ENCODE measurements around the gene ZNF732.
"Not testable (repeated sequence)": the region's sequence is repeated elsewhere in the genome, so short reads cannot be mapped to it uniquely, and the experiment has no call there.

Gene ZNF732

DNA sequence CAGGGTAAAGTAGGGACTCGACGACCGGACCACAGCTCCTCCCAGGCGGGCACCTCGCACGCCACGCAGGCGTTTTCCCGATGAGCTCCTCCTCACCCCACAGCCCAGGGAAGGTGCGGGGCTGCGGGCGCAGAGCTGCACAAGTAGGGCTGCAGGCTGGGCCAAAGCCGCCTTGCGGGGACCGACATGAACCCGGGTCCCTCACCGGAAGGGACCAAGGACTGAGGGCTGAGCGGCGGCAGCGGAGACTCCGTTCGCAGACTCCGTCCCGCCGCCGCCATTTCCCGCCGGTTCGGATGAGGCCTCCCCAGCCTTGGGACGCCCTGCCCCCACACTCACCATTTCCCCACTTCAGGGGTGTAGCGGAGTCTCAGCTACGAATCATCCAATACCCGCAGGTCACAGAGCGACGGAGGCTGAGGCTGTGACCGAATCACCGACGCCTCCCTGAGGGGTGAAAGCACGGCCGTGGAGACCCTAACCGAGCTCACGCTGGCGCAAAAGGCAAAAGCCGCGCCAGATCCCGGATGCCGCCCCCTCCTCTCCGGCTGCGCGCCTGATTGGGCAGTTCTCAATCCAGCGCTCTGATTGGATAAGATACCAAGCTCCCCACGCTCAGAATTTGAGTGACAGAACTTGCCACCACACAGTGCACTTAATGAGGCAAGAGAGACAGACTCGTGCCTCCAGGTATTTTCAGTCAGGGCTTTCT lies at the start of gene ZNF732:
Gene ZNF732, minus strand, starts transcription at position 506 of the 712 bp plus-strand sequence. Its CDS starts 164 bp downstream, at position 342.
- no peak for DNase-seq

DNA sequence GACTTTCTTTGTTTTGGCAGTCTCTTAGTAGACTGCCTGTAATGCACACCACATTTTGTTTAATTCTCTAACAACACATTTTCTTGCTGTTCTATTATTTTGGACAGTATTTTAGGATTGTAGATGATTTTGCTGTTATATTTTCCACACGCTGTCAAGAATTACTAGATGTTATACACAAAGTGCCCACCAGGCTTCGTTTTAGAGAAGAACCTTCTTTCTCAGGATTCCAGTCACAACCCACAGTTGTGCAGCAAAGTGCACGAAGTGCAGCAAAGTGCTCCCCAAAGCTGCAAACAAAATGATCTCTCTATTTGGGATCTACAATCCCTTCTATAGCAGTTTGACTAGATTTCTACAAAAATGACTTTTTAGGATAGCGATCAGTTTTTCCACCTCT lies 34.7 kb upstream of the ZNF732 start:
- no peak for DNase-seq

DNA sequence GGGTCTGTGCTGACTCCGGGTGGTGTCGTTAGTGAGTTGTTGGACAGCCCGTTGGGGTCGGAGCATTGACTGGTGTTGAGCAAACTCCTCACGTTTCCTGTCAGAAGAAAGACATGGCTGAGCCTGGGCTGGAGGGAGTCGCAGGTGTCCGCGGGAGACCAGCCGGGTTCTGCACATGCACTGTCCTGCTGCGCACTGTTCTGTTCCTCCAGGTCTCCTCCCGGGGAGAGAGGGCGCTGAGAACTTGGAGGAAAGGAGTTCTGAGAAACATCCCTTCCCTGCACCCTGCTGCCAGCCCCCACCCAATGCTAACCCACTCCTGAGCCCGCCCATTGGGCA lies 33.5 kb upstream of the ZNF732 start:
- no peak for DNase-seq

DNA sequence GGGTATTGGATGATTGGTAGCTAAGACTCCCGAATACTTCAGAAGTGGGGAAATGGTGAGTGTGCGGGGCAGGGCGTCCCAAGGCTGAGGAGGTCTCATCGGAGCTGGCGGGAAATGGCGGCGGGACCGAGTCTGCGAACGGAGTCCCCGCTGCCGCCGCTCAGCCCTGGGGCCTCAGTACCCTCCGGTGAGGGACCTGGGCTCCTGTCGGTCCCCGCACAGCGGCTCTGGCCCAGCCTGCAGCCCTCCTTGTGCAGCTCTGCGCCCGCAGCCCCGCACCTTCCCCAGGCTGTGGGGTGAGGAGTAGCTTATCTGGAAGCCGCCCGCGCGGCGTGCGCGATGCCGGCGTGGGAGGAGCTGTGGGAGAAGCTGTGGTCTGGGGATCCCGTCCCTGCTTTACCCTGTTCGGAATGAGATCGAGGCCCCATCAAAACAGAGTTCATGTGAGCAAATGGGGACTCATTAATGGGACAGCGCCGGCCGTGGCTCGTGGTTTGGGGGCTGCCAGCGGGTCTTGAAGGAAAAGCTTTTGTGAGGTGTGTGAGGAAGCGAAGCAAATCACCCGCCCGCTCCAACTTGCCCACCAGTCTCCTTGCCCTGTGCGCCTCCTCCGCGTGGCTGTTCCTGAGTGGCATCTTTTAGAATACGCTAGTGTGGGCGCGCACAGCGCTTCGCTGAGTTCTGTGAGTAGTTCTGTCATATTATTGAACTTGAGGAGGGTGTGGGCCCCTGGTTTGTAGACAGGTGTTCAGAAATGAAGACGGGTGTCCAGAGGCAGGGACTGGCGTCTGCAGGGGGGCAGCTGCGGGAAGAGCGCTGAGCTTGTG lies 32.9 kb upstream of the ZNF732 start:
- peak; percentile 59 for DNase-seq

DNA sequence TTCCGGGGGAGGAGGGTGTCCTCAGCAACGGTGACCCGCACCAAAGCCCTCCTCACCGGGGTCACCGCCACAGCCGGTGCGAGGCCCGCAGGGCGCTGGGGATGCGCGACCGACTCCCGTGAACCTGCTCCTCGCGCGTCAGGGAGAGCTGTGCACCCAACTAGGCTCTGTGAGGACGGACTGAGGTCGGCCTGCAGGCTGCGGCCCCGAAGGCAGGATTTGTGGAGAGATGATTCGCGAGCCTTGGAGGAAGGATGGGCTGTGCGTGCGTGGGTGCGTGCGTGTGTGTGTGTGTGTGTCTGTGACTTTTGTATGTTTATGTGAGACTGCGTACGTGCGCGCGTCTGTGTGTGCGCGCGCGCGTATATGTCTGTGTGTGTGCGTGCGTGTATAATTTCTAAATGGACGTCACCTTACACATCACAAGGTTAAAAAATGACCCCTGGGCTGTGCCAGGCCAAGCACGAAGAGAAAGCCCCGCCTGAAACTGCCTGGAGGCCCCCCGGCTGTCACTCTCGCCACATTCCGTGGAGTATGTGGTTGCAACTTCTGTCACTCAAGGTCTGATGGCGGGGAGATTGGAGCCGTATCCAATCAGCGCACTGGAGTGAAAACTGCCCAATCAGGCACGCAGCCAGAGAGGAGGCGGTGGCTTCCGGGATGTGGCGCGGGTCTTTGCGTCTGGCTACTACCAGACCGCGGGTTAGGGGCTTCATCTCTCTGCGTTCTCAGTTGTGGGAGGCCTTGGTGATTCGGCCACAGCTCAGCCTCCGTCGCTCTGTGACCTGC lies 32.1 kb upstream of the ZNF732 start, which contains the start of gene ZNF141:
Gene ZNF141, plus strand, starts transcription at position 672 of the 789 bp plus-strand sequence. CDS start 170 bp downstream, outside the sequence.
- DNase-seq, result peak; percentile 85 to 87

DNA sequence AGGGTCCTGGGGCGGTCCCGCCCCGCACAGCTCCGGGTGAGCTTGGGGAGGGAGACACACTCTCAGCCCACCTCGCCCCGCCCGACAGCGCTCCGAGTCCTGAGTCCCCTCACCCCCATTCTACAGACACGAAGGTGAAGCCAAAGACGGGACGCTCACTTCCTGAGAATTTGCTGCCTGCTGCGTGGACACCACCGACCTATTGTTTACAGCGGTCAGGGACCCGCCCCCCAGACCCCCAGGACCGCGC lies 31.5 kb upstream of the ZNF732 start:
- peak in 1 of 2 donors; percentile 21 for DNase-seq

DNA sequence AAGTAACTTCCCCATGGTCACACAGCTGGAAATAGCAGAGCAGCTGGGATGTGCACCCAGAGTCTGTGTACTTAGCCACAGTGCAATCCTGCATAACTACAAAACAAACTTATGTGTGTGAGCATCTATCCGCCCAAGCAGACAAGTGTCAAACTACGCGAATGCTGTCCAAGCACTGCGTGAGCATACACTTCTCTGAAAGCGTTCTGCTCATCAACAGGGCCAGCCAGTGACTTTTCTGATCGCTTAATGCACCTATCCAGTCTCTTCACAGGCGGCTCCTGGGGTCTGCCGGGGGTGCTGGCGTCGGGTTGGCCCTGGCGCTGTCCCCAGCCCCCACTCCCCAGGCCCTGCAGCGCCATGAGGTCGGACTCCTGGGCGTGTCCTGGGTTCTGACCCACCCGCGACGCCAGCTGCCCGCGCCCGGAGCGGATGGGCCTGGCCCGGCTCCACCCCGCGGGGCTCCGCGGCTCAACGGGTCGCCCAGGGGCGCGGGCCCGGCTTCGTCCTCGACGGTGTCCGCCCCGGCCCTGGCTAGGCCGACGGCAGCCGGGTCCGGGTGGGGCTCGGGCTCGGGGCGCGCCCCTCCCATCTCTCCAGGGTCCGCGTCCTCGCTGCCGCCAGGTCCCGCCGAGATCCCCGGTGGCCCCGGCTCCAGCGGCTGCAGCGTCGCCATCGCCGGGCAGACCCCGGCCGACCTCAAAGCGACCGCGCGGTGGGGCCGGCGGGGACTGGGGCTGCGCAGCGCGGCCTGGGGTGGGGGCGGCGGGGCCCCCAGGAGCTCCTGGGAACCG lies 31.0 kb upstream of the ZNF732 start:
- no peak for DNase-seq

DNA sequence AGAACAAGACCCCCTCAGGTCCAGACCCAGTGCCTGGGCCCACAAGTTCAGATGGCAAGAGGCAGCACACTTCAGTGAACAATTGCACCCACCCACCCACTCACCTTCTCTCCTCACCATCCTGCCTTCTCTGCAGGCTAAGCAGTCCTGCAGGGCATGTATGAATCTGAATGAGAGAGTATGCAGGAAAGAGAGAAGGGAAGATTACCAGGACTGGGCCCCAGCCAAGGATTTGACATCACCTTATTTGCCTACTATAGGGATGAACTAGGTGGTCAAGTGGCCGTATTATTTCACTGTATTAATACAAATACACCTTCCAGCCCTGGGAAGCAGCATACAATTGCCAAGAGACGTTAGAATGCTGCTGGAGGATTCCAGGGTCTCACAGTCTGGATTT lies 30.2 kb upstream of the ZNF732 start:
- no peak for DNase-seq

DNA sequence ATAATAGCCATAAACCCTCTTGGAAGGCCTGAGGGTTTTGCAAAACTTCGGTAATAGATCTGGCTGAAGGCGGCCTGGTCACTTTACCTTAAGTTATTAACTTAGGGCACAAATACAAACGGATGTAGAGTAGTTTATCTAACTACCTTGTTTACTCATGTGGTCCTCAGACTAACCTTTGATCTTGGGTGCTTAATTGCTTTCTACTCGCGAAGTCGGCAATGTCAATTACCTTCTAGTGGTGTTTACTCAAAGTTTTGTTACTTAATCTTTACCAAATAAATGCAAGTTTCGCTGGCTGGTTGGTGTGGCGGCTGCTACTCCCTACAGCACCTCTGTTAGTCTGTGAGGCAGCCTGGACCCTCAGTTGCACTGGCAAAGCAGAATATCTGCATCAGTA lies 23.5 kb upstream of the ZNF732 start:
- DNase-seq, result no peak

DNA sequence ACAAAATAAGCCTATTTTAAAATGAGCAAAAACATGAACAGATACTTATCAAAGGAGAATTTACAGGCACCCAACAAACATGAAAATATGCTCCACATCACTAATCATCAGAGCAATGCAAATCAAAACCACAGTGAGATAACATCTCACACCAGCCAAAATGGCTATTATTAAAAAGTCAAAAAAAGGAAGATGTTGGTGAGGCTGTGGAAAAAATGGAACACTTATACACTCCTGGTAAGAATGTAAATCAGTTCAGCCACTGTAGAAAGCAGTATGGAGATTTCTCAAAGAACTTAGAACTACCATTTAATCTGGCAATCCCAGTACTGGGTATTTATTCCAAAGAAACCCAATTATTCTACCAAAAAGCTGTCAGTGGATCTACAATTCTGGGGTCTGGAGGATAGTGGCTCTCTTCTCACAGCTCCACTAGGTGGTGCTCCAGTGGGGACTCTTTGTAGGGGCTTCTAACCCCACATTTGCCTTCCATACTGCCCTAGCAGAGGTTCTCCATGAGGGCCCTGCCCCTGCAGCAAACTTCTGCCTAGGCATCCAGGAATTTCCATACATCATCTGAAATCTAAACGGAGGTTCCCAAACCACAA lies 9.1 kb upstream of the ZNF732 start:
- no peak for DNase-seq

DNA sequence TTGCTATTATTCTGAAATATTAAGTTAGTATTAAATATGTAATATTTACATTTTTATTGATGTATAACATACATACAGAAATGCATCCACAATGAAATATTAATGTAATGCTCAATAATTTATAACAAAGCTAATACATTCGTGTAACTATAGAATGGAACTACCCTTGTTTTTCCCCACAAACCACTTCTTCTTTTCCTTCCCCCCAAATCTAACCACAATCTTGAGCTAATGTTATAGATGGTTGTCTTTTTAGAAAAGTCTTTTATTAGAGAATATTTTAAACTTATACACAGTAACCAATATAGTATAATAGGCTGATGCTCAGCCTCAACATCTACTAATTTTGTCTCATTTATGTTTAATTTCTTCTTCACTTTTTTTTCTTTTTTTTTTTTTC lies 4.5 kb upstream of the ZNF732 start:
- DNase-seq, result no peak

DNA sequence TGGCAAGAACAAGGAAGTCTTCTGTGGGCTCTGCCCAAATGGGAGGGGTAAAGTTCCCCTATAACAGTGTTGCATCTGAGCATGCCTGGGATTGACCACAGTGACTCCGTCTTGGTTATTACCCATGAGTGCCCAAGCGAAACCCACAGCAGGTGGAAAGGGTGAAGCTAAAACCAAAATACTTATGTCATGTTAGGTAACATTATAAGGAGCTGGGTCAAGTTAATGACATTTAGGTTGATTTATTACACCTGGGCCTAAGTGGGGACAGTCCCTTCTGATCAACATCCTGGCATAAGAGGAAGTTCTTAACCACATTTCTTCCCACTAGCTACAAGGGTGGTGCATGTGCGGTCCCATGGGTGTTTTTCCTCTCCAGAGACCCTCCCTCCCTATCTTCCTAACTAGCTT lies 1.3 kb upstream of the ZNF732 start:
- no peak for DNase-seq

DNA sequence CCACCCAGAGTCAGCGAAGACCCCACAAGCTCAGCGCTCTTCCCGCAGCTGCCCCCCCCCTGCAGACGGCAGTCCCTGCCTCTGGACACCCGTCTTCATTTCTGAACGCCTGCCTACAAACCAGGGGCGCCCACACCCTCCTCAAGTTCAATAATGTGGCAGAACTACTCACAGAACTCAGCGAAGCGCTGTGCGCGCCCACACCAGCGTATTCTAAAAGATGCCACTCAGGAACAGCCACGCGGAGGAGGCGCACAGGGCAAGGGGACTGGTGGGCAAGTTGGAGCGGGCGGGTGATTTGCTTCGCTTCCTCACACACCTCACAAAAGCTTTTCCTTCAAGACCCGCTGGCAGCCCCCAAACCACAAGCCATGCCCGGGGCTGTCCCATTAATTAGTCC lies 758 bp downstream of the ZNF732 start:
- DNase-seq, result not testable (repeated sequence)

DNA sequence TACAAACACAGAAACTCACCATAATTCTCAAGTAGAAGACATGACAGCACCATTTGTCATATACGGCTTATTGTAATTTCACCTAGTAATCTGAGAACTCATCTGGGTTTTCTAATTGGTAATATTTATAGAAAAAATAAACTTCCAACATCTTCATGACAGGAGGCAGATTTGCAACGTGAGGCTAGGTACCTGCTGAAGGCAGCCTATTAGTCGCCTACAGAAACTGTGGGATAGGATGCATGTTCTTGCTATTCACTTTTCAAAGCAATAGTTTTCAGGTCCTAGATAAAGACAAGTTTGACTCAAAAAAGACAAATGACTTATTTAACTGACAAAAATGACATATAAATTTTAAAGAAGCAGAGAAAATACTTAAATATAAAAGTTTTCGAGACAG lies 2.9 kb downstream of the ZNF732 start:
- DNase-seq, result no peak

DNA sequence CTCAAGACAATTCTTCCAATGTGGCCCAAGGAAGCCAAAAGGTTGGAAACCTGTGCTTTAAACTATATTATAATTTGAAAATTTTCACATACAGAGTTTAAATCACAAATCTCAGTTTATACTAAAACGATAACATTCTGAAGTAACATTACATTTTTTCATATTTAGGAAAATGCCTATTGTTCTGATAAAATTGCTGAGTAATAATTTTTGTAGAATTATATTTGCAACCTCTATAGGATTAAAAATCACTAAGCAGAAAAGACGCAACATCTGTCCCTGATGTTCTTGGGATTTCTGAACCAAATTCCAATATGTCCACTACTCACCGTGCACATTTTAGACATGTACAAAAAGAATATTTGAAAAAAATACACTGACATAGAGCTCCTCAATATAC lies 10.5 kb downstream of the ZNF732 start:
- DNase-seq, result no peak

DNA sequence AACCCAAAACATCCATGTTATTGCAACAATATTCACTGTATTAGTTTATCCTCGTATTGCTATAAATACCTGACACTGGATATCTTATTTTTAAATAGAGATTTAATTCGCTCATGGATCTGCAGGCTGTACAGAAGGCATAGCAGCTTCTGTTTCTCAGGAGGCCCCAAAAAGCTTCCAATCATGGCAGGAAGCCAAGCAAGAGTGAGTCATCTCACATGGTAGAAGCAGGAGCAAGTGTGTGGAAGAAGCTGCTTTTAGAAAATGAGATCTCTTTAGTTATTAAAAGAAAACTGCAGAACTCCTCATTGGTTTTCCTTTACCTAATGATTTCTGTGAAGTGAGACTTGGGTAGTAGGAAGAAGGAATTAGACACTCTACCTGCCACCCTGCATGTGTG lies 16.4 kb downstream of the ZNF732 start:
- DNase-seq, result no peak

DNA sequence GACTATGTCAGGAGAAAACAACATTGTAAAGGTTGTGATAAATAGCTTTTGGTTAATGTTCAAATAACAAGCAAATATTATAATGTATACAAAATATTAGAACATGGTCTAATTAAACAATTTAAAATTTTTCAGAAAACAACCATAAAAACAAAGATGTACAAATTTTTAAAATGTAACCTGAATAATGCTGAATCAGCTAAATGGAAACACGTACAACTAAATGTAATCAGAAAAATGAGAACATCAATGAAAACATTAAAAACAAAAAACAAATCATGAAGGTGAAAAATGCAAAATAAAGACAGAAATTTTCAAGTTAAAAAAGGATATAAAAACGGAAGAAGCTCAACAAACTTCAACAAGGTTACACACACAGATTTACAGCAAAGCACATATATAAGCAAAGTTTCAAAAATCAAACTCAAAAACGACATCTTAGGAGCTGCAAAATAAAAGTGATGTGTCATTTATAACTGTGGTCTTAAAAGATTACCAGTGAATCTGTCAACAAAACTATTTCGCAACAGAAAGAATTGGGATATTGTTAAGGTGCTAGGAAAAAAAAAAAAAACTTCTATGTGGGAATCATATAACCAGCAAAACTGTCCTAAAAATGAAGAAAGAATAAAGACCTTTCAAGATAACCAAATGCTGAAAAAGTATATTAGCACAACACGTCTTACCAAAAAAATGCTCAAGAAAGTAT lies 31.8 kb downstream of the ZNF732 start:
- DNase-seq, result no peak

DNA sequence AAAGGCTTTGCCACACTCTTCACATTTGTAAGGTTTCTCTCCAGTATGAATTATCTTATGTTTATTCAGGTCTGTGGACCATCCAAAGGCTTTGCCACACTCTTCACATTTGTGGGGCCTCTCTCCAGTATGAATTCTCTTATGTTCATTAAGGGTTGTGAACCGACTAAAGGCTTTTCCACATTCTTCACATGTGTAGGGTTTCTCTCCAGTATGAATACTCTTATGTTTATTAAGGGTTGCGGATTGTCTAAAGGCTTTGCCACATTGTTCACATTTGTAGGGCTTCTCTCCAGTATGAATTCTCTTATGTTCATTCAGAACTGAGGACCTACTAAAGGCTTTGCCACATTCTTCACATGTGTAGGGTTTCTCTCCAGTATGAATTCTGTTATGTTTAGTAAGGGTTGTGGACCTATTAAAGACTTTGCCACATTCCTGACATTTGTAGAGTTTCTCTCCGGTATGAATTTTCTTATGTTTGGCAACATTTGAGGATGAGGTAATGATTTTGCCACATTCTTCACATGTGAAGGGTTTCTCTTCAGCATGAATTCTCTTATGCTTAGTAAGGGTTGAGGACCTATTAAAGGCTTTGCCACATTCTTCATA lies 33.7 kb downstream of the ZNF732 start:
- DNase-seq, result no peak

DNA sequence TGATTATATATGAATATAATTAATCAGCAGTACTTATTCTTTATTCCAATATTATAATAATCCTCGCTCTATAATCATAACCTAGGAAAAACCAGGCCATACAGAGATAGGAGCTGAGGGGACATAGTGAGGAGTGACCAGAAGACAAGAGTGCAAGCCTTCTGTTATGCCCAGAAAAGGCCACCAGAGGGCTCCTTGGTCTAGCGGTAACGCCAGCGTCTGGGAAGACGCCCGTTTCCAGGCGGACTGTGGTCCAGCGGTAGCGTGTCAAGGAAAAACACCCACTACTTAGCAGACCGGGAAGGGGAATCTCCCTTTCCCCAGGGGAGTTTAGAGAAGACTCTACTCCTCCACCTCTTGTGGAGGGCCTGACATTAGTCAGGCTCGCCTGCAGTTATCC lies 46.0 kb downstream of the ZNF732 start:
- not testable (repeated sequence) for DNase-seq

DNA sequence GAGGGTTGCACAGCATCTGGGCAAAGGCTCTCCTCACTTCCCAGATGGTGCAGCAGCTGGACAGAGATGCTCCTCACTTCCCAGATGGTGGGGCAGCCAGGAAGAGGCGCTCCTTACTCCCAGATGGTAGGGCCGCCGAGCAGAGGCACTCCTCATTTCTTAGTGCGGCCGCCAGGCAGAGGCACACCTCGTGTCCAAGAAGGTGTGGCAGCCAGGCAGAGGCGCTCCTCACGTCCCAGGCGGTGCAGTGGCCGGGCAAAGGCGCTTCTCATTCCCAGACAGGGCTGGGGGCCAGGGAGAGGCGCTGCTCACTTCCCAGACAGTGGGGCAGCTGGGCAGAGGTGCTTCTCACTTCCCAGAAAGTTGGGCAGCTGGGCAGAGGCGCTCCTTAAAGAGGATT lies 48.8 kb downstream of the ZNF732 start:
- no peak for DNase-seq
